Left lung (tissue), 10 donors: Measurements from ENCODE around the gene RCOR3. TPM values are rescaled to one million over a fixed set of nuclear protein-coding genes. Genes with fewer than 3 reads are reported as not detected.
A peak's percentile ranks its signal among the peaks of the same experiment; 100 is the strongest.
"Not testable (repeated sequence)": the region's sequence is repeated elsewhere in the genome, so short reads cannot be mapped to it uniquely, and the experiment has no call there.

Experiments used
- ATAC-seq: fragments of 200-7000 bp; cut with Tn5 transposase; one replicate; pipeline ENCODE4 v1.9.1; 2020; ENCODE audit warnings: moderate library complexity
- DNase-seq, 4 donors: peaks; one replicate each; pipeline ENCODE4 v3.0.0-alpha.2; 2013 to 2020
- H3K27ac ChIP-seq, 2 donors: fragments of 200-600 bp; sonication (generic) in 1 of 2; one replicate each; pipeline versions ENCODE4 v1.5.0 to v1.8.0; 2020 to 2021
- H3K27me3 ChIP-seq, 2 donors: fragments of 200-600 bp; sonication (generic) in 1 of 2; one replicate each; pipeline versions ENCODE4 v1.5.0 to v1.8.0; 2020 to 2021
- H3K36me3 ChIP-seq, 2 donors: fragments of 200-600 bp; sonication (generic) in 1 of 2; one replicate each; pipeline versions ENCODE4 v1.5.0 to v1.8.0; 2020 to 2021
- H3K4me1 ChIP-seq, 2 donors: fragments of 200-600 bp; one replicate each; pipeline ENCODE4 v1.8.0; 2021
- H3K4me3 ChIP-seq, 2 donors: fragments of 200-600 bp; sonication (generic) in 1 of 2; one replicate each; pipeline versions ENCODE4 v1.5.0 to v1.8.0; 2020 to 2021; ENCODE audit warnings: mild to moderate bottlenecking in 1 of 2
- H3K9me3 ChIP-seq, 2 donors: fragments of 200-600 bp; sonication (generic) in 1 of 2; one replicate each; pipeline versions ENCODE4 v1.5.0 to v1.8.0; 2020 to 2021
- intact Hi-C, 2 donors: fragments of 100-400 bp; cut with DNase I; formaldehyde crosslinking; loops; one replicate each; pipeline versions ENCODE4 v1.11.2 to v1.14.2; 2022
- polyA plus RNA-seq, 6 donors: library from polyadenylated mRNA; unstranded; fragments of 120-200 nt; gene quantifications; one replicate each; pipeline ENCODE4 v1.2.1, GENCODE V29; 2013; ENCODE audit not compliant: insufficient read length in 6 of 6
- total RNA-seq, 2 donors: library from RNA; stranded (reverse); fragmentation: NEBNext Ultra II Directional; extraction: Animal tissue kit (Norgen Biotek cat#: 25700); gene quantifications; one replicate each; pipeline ENCODE4 v1.2.1, GENCODE V29; 2021
- TF ChIP-seq, protein P1 (sequence below), 2 donors: fragments of 200-600 bp; sonication (generic) in 1 of 2; IDR thresholded peaks; one replicate each; pipeline versions ENCODE4 v1.5.0 to v1.8.0; 2021; ENCODE audit warnings: antibody characterized with exemption in 2 of 2
- donor health status: DM: no; HTN: yes; CAD: no.
- donor health status: DM: no; HTN: no; CAD: no.

RCOR3 gene
- total and polyA plus RNA-seq, 8 donors = 44.5 to 113 (median 95.0) TPM

DNA sequence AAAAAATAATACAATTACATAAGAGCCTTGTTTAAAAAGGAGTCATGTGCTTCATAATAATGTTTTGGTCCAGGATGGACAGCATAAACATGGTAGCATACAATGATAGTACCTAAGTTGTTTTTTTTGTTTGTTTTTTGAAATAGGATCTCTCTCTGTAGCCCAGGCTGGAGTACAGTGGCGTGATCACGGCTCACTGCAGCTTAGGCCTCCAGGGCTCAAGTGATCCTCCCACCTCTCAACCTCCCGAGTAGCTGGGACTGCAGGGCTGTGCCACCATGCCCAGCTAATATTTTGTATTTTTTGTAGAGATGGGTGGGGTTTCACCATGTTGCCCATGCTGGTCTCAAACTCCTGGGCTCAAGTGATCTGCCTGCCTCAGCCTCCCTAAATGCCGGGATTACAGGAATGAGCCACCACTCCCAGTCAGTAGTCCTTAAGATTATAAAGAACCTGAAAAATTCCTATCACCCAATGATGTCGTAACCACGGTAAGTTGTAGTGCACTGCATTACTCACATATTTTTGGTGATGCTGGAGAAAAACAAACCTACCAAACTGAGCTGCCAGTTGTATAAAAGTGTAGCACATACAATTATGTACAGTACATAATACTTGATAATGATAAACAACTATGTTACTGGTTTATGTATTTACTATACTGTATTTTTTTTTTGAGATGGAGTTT lies 22.4 kb upstream of the RCOR3 start:
- Histone ChIP-seq H3K27ac (no peak overlapping the region), H3K9me3 (no peaks in the 10 kb centered on the region), H3K27me3 (no peaks in the 10 kb centered on the region), H3K4me3 (no peak overlapping the region), H3K4me1 (no peaks in the 10 kb centered on the region), H3K36me3 (no peaks in the 10 kb centered on the region)
- intact Hi-C loops = no loop called here
- ATAC-seq (peak; percentile 56), DNase-seq (no peak)
- TF ChIP-seq, protein P1, sequence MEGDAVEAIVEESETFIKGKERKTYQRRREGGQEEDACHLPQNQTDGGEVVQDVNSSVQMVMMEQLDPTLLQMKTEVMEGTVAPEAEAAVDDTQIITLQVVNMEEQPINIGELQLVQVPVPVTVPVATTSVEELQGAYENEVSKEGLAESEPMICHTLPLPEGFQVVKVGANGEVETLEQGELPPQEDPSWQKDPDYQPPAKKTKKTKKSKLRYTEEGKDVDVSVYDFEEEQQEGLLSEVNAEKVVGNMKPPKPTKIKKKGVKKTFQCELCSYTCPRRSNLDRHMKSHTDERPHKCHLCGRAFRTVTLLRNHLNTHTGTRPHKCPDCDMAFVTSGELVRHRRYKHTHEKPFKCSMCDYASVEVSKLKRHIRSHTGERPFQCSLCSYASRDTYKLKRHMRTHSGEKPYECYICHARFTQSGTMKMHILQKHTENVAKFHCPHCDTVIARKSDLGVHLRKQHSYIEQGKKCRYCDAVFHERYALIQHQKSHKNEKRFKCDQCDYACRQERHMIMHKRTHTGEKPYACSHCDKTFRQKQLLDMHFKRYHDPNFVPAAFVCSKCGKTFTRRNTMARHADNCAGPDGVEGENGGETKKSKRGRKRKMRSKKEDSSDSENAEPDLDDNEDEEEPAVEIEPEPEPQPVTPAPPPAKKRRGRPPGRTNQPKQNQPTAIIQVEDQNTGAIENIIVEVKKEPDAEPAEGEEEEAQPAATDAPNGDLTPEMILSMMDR (IDR thresholded peaks at IDR 0.05) = no peak

DNA sequence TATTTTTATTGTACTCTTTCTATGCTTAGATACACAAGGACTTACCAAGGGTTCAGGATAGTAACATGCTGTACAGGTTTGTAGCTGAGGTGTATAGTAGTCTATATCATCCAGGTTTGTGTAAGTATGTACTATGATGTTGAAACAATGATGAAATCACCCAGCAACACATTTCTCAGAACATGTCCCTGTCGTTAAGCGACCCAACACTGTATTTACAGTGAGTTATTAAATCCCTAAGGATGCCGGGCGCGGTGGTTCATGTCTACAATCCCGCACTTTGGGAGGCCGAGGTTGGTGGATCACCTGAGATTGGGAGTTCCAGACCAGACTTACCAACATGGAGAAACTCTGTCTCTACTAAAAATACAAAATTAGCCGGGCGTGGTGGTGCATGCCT lies 21.6 kb upstream of the RCOR3 start:
- H3K4me1 ChIP-seq = no peaks in the 10 kb centered on the region
- H3K4me3 ChIP-seq = no peak overlapping the region
- no peak for ATAC-seq
- no peaks in the 10 kb centered on the region for H3K36me3 ChIP-seq
- DNase-seq = no peak
- H3K9me3 ChIP-seq = no peaks in the 10 kb centered on the region
- H3K27me3 ChIP-seq = no peaks in the 10 kb centered on the region
- intact Hi-C loops = no loop called here
- H3K27ac ChIP-seq = no peak overlapping the region
- TF ChIP-seq, protein P1 (IDR thresholded peaks at IDR 0.05) = no peak

DNA sequence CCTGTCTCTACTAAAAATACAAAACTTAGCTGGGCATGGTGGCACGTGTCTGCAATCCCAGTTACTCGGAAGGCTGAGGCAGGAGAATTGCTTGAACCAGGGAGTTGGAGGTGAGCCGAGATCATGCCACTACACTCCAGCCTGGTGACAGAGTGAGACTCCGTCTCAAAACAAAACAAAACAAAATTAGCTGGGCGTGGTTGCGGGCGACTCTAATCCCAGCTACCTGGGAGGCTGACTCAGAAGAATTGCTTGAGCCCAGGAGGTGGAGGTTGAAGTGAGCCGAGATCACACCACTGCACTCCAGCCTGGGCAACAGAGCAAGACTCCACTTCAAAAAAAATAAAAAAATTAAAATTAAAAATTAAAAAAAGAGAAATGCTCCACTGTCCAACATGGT lies 18.6 kb upstream of the RCOR3 start:
- H3K9me3 ChIP-seq, ATAC-seq, H3K36me3 ChIP-seq, H3K4me3 ChIP-seq, H3K27ac ChIP-seq, DNase-seq, H3K27me3 ChIP-seq, H3K4me1 ChIP-seq, intact Hi-C loops: not testable (repeated sequence)

DNA sequence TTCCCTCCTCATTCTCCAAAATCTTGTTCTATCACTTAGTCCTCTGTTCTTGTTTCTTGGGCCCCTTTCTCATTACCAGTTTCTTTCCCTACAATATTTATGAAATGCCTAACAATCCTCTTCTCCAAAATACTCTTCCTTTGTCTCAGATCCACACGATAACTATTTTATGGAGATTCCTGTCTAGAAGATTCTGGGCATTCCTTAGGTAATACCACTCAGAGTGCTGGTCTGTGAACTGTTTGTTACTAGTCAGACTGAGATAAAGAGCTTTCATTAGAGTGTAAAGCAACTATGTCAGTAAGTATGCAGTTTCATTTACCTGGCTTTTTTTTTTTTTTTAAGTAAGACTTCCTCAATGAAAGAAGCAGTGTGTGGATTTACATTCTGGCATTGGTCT lies 18.1 kb upstream of the RCOR3 start:
- H3K36me3 ChIP-seq = no peaks in the 10 kb centered on the region
- no peaks in the 10 kb centered on the region for H3K27me3 ChIP-seq
- no peak overlapping the region for H3K27ac ChIP-seq
- no peak overlapping the region for H3K4me3 ChIP-seq
- TF ChIP-seq, protein P1 (IDR thresholded peaks at IDR 0.05) = no peak
- no peak for ATAC-seq
- H3K9me3 ChIP-seq = no peaks in the 10 kb centered on the region
- DNase-seq = no peak
- no peaks in the 10 kb centered on the region for H3K4me1 ChIP-seq
- intact Hi-C loops = no loop called here

DNA sequence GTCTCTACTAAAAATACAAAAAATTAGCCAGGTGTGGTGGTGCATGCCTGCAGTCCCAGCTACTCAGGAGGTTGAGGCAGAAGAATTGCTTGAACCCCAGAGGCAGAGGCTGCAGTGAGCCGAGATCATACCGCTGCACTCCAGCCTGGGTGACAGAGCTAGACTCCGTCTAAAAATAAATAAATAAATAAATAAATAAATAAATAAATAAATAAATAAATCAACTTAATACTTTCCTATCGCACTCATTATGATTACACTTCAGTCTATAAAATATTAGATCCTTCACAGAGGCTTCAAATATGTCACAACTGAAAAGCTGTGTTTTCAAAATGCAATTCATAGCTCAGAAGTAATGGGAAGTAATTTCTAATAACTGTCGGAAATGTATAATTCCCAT lies 15.5 kb upstream of the RCOR3 start:
- ATAC-seq, H3K4me1 ChIP-seq, H3K9me3 ChIP-seq, H3K36me3 ChIP-seq, H3K27me3 ChIP-seq, DNase-seq, H3K4me3 ChIP-seq, intact Hi-C loops, H3K27ac ChIP-seq: not testable (repeated sequence)

DNA sequence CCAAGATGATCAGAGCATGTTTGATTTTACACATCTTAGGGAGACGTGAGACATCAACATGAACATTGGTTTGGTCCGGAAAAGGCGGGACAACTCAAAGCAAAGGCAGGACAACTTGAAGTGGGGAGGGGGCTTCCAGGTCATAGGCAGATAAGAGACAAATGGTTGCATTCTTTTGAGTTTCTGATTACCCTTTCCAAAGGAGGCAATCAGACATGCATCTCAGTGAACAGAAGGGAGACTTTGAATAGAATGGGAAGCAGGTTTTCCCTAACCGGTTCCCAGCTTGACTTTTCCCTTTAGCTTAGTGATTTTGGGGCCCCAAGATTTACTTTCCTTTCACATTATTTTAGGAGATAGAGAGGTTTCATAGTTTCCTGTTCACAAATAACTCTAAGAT lies 12.6 kb upstream of the RCOR3 start:
- DNase-seq, intact Hi-C loops, H3K4me1 ChIP-seq, H3K4me3 ChIP-seq, H3K27me3 ChIP-seq, ATAC-seq, H3K27ac ChIP-seq, H3K36me3 ChIP-seq, H3K9me3 ChIP-seq: not testable (repeated sequence)

DNA sequence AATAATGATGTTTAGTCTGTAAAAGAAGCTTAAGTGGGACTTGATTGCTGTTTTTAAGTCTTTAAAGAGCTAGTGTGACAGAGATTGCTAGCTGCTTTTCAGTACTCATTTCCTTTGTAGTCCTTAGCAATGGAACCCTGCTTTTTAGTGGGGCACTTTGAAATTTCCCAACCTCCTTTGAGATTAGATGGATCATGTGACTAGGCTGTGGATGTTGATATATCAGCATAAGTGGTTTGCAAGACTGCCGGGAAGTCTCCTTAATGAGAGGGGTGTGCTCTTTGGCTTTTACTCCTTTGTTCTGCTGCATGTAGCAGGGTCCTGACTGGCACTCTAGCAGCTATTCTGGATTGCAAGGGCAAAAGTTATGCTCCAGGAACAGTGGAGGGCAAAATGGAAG lies 11.2 kb upstream of the RCOR3 start:
- Histone ChIP-seq H3K4me1 (no peaks in the 10 kb centered on the region), H3K36me3 (no peaks in the 10 kb centered on the region), H3K27me3 (no peaks in the 10 kb centered on the region), H3K9me3 (no peaks in the 10 kb centered on the region), H3K4me3 (no peak overlapping the region), H3K27ac (no peak overlapping the region)
- TF ChIP-seq, protein P1 (IDR thresholded peaks at IDR 0.05) = no peak
- DNase-seq = peak in 2 of 4 donors; percentile 12 to 39
- peak; percentile 87 for ATAC-seq
- intact Hi-C loops = no loop called here

DNA sequence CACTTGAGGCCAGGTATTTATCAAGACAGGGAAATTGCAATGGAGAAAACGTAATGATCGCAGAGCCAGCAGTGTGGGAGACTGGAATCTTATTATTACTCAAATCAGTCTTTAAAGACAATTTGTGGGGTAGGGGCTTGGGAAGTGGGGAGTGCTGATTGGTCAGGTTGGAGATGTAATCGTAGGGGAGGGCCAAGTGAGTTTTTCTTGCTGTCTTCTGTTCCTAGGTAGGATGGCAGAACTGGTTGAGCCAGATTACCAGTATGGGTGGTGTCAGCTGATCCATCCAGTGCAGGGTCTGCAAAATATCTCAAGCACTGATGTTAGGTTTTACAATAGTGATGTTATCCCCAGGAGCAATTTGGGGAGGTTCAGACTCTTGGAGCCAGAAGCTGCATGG lies 9.6 kb upstream of the RCOR3 start:
- H3K9me3 ChIP-seq, ATAC-seq, intact Hi-C loops, DNase-seq, H3K27ac ChIP-seq, H3K4me3 ChIP-seq, H3K36me3 ChIP-seq, H3K27me3 ChIP-seq, H3K4me1 ChIP-seq: not testable (repeated sequence)
